ENCODE measurements around the gene MCRS1.
"Not testable (repeated sequence)": the region's sequence is repeated elsewhere in the genome, so short reads cannot be mapped to it uniquely, and the experiment has no call there.

Gene MCRS1

DNA sequence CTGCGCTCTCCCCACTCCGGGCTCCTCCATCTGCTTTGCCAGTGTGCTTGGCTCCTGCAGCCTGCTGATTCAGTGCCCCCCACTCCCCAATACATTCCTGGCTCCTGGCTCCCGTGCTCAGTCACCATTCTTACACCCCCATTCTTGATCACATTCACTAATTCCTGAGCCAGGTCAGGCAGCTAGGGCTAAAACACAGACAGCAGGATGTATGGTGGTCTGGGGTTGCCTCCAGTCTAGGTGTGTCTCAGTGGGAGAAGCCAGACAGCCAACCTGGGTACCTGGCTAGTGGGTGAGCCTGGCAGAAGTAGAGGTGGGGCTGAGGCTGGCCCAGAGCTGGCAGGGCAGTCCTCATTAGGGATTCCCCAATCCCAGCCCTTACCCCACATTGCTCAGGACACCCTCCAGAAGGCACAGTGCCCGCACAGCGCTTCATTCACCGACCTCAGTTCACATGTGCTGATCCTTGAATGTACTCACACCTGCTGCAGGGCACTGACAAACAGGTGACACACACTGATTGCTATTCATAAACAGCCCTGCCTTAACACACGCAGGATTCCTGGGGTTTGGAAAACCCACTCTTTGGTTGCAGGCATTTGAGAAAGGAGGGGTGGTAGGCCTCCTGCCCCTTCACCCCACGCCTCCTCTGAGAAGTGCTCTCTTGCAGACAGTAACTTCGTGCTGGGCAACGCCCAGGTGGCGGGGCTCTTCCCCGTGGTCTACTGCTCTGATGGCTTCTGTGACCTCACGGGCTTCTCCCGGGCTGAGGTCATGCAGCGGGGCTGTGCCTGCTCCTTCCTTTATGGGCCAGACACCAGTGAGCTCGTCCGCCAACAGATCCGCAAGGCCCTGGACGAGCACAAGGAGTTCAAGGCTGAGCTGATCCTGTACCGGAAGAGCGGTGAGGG, 27.5 kb downstream of the MCRS1 start:
- no peak for DNase-seq

DNA sequence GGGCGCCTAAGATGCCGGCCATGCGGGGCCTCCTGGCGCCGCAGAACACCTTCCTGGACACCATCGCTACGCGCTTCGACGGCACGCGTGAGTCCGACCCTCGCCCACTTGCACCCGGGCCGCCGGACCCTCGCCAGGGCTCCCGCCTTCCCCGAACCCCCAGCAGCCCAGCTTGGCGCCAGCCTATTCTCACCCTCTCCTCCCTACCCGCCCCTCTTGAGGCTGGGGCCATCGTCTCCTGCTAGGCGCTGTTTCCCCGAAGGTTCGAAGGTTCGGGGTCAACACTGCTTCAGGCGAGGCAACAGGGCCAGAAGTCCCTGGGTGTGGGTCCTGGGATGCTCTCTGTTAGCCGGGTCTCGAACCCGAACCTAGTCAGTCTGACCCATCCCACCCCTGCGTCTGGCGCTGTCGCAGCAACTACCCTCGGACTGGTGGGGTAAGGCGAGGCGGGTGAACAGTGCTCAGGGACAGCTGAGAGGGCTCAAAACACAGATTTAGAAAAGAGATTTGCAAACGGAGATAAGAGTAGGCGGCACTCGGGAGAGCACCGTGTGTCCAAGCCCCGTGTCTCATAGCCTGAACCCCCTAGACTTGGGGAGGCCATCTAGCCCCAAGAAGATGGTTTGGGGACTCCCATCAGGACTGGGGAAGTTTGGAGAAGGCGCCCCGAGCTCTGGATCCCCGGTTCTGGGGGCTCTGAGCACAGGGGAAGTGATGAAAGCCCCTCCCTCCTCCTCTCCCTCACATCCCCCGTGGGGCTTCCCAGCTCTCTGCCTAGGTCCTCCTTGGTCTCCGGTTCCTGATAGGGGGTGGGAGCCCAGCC, 28.3 kb downstream of the MCRS1 start:
- DNase-seq = no peak

DNA sequence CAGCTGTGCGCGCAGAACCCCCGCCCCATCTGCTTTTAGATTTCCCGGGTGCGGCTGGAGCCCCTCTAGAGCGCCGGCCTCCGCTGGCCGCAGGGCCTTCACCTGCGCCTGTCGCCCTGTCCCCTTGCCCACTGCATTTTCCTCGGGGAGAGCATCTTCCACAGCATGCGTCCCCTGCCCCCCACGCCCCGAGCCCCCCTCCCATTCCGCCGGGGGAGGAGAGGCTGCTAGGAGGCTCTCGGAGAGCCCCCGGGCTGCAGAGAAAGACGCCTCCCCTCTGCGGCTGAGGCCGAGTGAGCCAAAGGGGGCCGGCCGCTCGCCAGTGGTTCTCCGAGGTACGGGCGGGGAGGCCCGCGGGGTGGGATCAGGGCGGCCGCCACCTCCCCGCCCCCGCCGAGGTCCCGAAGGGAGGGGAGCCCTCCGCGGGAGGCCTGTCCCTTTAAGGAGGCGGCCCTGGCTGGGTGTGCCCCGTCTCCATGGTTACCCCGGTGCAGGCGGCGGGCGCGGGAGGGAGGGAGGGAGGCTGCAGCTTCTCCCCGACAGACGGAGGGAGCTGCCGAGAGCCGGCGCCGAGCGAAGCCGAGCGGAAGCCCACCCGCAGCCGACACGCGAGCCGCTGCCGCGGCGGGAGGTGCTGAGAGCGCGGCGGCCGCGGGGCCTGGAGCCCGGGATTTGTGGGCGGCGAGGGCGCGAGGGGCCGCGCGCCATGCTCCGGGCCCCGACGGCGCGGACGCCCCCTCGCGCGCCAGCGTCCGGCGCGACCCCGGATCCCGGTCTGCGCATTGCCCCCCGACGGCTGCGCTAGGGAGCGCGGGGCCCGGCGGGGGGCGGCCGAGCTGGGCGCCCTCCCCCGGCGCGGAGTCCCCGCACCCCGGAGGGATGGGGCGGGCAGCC, 29.2 kb downstream of the MCRS1 start, which contains the start of gene KCNH3:
Gene KCNH3 (plus strand): TSS at position 521 of the 894 bp plus-strand sequence. CDS start 387 bp downstream, outside the sequence.
- DNase-seq = peak; percentile 74

DNA sequence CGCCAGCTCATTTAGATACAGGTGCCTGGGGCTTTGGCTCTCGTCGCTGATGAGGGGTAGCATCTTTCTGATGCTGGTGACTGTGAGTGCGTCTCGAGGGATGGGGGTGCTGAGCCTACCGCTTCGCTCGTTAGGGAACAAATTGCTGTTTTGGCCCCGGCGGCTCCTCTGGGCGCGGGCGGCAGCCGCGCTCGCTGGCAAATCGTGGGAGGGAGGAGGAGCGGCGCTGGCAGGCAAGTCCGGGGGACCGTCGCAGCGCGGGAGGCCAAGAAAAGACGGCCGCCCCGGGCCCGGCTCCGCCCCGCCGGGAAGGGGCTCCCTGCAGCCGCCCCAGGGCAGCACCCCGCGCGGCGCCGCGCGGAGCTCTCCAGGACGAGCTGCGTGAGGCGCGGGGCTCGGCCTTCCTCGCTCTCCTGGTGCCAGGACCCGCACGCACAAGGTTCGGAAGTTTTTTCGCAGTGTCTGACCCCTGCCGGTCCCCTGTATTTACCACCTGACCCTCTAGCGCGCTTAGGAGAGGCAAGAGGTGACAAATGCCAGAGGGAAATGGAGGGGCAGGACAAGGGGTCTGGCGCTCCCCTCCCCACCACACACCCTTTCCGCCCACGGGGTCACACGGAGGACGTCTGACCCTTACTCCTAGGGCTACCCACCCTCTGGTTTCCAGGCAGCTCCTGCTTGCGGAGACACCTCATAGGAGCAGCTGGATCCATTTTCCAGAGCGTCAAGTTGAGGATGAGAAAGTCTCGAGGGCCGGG, 30.0 kb downstream of the MCRS1 start:
- DNase-seq = peak; percentile 42

DNA sequence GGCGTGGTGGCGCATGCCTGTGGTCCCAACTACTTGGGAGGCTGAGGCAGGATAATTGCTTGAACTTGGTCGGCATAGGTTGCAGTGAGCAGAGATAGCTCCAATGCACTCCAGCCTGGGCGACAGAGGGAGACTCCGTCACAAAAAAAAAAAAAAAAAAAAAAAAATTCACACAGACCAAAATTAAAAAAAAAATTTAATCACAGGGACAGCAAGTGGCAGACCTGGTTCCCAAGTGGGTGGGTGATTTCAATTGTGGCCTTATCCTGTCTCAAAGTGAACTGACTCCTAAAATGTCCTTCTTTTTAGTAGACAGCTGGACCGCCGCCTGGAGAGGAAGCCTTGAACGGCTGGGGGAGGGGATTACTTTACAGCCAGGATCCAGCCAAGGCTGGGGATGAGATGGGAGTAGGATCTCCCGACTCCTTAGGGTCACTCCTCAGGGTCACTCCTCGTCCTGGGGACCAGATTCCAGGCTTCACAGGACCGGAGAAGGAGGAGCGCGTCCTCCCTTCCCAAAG, 30.7 kb downstream of the MCRS1 start:
- DNase-seq = peak; percentile 42

DNA sequence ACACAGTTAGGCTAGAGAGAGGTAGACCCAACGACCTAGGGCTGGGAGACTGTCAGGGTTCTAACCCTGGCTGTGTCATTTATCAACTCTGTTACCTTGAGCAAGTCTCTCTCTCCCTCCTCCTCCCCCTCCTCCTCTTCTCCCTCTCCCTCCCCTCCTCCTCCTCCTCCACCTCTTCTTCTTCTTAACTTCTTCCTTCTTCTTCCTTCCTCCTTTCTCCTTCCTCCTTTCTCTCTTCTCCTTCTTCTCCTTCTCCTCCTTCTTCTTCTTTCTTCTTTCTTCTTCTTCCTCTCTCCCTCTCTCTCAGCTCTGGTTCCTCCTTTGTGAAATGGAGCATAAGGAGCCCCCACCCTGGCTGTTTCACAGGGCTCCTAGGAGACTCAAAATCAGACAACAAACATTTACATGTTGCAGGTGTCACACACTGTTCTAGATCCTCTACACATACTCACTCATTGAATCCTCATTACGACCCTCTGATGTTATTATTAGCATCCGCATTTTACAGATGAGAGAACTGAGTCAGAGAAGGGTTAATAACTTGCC, 31.3 kb downstream of the MCRS1 start:
- no peak for DNase-seq

DNA sequence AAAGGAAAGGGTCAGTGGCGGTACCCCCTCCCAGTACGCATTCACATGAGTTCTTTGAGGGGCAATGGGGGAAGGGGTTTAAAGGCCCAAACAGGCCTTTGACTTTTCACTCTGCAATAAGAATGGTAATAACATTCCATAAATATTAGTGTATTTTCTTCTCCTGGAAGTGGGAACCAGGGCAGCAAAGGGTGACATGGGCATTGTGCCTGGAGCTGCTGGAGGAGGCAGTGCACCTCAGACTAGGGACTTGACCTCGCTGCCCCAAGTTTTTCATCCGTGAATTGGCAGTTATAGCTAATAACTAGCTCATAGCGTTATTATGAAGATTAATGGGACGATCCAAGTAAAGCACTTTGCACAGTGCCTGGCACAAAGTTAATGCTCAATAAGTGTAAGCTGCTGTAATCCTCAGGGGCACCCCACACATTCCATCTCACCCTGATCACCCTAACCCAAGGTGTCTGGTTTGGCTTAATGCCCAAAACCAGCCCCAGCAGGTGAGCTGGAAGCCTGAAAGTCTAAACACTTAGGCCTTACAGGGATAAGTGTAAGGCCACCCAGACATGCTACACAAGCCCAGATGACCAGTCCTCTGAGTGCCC, 31.9 kb downstream of the MCRS1 start:
- DNase-seq = no peak

DNA sequence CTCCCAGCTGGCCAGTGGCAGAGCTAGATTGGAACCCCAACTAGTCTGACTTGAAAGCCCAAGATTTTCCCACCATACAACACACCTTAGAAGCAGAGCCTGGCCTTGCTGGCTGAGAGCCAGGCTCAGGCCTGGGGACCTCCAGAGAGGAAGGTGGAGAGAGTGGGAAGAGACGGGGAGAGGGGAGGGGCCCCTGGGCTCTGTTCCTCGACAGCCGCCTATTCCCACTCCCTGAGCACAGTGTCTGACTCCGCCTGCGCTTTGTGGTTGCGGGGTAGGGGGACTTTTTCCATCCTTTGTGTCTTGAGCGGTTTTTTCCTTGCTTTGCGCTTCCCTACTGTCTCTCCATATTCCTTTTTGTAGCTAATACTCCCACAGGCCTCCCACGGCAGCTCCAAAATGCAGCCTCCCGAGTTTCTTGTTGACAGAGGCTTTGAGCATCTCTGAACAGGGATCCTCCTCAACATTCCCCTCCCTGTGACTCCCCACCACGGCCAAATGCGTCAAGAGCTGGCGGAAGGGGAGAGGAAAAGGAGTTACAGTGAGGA, 33.1 kb downstream of the MCRS1 start:
- no peak for DNase-seq

DNA sequence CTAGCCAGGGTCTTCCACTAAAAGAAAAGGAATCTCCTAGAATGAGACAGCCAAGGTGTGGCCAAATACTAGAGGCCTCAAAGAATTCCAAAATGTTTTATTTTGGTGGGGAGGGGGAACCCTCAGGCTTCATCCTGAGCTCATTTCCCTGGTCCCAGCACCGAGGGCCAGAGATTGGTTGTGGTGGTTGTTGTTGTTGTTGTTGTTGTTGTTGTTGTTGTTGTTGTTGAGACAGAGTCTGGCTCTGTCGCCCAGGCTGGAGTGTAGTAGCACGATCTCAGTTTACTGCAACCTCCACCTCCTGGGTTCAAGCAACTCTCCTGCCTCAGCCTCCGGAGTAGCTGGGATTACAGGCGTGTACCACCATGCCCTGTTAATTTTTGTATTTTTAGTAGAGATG, 33.8 kb downstream of the MCRS1 start:
- not testable (repeated sequence) for DNase-seq

DNA sequence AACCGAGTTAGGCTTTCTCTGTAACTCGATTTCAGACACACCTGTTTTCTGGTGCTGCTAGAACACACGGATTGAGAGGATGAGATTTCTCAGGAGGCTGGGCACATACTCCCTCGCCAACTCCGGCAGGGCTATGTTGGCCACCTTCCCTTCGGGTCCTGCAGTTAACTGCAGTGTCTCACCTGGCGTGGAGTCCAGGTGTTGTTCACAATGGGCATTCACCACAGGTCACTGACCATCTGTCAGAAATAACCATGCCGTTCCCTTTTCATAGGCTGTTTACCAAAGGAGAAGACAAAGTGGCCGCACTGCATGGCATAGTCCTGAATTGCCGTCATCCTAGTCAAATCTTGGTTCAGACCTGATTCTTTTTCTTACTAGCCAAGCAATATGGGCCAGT, 34.6 kb downstream of the MCRS1 start:
- DNase-seq = no peak

DNA sequence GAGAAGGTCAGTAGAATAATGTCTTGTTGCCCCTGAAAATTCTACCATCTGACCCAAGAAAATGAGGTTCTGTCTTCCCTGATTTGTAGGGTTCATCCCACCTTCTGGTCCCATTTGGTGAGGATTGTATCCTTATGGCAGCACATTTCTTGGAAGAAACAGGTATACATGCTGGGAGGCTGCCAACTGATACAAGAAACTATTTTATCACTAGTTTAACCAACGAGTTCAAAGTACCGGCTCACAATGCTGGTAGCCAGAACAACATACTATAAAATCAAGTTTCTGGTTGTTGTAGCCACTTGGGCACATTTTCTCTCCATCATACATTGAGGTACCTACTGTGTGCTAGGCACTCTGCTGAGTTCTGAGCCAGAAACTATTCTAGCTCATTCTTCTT, 36.2 kb downstream of the MCRS1 start:
- no peak for DNase-seq

DNA sequence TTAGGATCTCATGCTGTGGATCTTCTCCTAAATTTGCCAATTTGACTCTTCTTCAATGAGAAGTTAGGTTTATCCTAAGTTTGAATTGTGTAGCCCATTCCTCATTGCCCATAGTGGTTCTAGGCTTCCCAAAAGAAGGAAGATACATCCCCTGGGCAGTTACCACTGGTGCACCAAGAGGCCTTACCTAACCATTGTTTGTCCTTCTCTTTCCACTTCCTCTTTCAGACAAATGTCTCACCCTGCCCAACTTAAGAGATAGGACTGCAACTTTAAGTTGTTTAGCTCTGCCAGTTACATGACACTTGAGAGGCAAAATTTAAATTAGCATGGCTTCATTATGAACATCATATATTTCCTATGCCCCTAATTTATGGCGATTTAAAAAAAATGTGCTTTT, 38.5 kb downstream of the MCRS1 start:
- DNase-seq = no peak

DNA sequence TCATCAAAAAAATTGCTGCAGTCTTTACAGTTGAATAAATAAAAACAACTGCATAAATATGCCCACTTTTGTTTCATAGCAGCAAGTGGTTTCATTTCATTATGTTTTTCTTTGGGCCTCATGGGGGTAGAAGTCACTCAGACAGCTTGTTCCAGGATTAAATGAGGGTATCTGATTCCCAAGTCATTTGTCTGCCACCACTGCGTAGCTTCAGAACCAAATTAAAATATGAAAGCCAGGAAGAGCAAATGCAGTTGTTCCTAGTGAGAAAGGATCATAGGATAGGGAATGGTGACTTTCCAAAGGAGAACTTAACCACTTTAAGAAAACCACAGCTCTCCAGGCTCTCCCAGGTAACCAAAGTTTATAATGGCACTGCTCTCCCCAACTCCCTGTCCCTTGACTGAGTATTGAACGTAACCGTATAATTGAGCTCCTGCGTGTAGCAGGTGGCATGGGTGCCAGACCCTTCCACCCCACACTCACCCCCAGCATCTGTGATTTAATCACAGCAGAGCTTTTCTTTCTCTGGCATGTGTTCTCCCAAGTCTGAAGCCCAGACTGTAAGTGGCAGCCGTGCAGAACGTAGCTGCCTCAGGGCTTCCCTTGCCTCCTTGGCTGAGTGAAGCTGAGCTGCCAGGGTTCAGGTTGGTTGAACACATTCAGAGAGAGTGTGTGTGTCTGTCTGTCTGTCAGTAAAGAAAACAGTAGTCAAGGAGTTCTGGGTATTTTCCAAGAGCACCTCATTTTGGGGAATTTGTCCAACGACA, 40.4 kb downstream of the MCRS1 start:
- DNase-seq = no peak

DNA sequence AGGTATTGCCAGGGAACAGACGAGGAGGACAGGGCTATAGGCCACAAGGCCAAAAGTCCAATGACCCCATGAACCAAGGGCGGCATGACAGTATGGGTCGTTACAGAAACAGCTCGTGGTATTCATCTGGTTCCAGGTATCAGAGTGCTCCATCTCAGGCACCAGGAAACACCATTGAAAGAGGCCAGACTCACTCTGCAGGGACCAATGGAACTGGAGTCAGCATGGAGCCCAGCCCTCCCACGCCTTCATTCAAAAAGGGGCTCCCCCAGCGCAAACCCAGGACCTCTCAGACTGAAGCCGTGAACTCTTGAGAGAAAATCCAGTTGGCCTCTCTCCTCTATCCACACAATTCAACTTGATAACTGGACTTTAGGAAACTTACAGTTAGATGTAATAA, 42.0 kb downstream of the MCRS1 start:
- no peak for DNase-seq

DNA sequence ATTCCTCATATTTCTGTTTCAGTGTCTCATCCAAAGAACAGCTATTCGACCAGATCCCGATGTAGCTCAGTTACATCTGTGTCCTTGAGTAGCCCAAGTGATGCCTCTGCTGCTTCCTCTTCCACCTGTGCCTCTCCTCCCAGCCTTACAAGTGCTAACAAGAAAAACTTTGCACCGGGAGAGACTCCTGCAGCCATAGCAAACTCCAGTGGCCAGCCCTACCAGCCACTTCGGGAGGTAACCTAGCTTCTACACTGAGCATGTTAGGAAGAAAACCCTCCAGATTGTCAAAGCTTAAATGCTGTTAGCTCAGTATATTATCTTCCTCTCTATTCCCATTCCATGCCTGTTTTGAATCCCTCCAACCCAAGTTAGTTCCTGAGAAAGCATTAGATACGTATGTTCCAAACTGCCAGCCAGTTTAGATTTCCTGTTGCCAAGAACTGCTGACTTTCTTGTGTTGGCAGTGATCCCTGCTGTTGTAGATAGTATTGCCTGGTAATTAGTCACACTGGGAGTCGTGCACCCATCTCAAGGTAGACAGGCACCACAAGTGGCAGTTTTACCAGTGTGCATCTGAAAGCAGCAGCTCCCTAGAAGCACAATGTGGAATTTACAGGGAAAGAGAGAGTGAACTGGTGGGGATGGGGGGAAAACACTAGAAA, 43.1 kb downstream of the MCRS1 start:
- no peak for DNase-seq

DNA sequence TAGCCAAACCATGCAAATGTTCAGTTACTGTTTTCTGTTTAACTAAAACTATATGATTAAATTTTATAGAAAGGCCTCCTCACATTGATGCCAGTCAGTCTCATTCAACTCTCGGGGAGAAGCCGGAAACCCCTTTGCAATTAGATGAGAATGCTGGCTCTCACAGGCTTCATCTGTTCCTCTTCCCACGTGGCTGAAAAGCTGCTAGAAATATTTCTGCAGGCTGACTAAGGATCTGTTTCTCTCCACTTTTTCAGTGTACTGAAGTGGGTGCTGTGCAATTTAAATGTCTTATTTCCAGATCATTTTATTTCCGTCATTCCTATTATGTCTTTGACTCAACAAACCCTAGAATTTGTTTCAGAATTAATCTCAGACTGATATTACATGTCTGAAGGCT, 46.6 kb downstream of the MCRS1 start:
- DNase-seq = no peak

DNA sequence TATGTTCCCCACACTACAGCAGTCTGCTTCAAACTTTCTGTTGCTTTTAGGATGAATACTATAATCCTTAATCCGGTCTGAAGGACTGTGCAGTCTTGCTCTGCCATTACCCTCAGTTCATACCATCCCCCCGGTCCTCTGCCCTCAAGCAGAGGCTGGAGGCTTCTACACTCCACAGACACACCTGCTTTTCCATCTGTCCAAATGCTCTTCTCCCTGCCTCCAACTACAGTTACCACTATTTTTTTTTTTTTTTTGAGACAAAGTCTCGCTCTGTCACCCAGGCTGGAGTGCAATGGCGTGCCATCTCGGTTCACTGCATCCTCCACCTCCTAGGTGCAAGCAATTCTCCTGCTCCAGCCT, 48.4 kb downstream of the MCRS1 start:
- no peak for DNase-seq

DNA sequence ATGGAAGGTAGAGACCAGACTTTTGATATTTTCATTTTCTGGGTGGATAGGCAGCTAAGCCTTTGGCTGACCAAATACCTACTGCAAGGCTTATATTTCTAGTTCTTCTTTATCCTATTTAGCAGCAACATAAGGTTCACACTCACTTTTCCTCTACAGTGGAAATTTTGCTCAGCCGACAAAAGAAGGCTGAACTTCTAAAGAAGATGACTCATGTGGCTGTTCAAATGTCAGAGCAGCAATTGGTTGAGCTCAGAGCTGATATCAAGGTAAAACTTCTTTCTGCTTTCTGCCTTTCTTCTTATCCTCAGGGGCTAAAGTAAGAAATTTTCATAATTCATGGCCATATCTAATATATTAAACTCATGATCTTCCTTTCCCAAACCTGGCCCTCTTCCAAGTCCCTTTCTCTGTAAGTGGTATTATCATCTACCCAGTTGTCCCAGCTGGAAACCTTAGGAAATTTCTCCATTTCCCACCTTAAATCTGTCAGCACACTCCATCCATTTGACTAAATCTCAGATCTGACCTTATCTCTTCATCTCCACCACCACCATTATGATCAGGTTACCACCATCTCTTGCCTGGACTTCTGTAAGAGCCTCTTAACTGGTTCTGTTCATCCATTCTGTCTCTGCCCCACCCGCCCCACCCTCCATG, 48.9 kb downstream of the MCRS1 start:
- DNase-seq = no peak

DNA sequence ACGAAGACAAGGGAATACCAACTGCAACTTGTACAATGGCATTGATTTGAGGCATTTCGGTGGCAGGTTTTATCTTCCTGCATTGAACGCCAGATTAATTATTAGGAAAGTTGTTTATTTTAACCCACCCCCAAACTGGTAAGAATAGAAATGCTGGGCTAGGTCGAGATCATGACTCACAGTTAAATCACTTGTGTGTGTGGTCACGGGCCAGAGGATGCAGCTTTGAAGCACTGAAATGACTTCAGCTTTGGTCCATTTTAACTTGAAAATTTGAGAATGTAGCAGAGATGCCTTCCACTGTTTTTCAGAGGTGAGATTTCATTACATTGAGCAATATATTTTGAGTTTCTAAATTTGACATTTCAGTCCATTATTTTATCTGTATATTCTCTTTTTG, 52.7 kb downstream of the MCRS1 start:
- DNase-seq = no peak
